ENCODE data around the gene C1GALT1C1L. TPM values are rescaled to one million over a fixed set of nuclear protein-coding genes. Genes with fewer than 3 reads are reported as not detected.
"Not testable (repeated sequence)": the region's sequence is repeated elsewhere in the genome, so short reads cannot be mapped to it uniquely, and the experiment has no call there.

C1GALT1C1L gene
- total RNA-seq, 2 donors from 2014 or later: 1.3 to 1.4 TPM

DNA sequence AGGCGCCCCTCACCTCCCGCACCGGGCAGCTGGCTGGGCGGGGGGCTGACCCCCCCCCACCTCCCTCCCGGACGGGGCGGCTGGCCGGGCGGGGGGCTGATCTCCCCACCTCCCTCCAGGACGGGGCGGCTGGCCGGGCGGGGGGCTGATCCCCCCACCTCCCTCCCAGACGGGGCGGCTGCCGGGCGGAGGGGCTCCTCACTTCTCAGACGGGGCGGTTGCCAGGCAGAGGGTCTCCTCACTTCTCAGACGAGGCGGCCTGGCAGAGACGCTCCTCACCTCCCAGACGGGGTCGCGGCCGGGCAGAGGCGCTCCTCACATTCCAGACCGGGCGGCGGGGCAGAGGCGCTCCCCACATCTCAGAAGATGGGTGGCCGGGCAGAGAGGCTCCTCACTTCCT is 1.6 kb upstream of the C1GALT1C1L start:
- intact Hi-C loops (cut with DNase I): loop anchor here in 1 of 2 donors (10.0 kb wide), 1 partner anchor 63 kb away; no protein-coding TSS in a partner anchor
- not testable (repeated sequence) for DNase-seq (ENCODE audit: low spot score)

DNA sequence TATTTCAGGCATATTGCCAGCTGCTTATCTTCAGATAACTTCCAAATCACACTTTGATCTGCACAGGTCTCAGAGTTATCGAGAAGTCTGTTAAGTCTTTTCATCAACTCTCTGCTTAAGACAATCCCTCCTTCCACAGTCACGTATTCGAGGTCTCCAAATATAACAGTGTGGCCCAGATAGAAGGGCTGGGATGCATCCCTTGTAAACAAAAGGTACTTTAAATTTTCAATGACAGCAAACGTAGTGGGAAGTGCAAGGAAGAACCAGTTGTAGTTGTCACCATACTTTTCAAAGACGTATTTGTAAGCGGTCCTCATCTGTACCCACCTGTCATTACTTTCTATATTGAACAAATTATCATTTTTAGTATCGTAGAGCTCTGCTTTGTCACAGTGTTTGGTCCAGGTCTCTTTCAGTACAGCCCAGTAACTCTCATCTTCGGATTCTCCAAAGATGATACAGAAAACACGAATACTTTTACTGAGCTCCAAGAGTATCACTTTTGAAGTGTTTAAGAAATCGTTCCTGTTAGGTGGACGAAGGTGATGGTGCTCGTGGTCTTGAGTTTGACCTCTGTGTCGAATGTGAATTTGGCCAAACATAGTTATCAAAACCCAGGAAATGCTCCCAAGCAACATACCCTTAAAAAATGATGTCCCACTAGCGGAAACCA is 445 bp downstream of the C1GALT1C1L start:
- intact Hi-C loops (cut with DNase I): loop anchor here in 1 of 2 donors (10.0 kb wide), 1 partner anchor 61 kb away; no protein-coding TSS in a partner anchor
- DNase-seq (ENCODE audit: low spot score): no peak

DNA sequence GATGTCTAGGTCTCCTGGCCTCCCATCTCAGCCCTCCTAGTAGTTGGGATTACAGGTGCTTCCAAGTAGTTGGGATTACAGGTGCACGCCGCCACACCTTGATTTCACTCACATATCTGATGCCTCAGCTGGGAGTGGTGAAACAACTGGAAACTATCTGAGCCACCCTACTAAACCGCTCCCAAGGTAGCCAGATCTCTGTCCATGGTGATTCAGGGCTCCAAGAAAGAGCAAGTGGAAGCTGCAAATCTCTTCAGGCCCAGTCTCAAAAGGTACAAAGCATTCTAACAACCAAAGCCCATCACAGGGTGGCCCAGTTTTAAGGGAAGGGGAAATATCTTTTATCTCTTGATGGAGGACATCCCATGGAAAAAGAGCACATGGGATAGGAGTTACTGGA is 19.0 kb downstream of the C1GALT1C1L start:
- intact Hi-C loops (cut with DNase I): no loop called here
- DNase-seq (ENCODE audit: low spot score): no peak

DNA sequence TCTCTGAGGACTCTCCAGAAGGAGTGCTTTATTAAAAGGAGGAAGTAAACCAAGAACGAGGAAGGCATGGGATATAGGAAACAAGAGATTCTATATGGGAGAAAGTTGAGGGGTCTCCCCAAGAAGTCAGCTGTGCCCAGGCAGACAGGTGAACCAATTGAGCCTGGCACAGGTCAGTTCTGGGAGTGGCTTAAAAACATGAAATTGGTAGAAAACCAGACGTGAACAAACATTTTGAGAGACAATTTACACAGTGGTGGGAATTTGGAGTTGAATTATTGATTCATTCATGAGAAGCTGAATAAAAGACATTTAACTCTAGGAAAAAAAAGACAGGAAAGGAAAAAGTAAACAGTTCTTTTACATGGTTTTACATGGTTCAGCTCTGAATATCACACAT is 22.7 kb downstream of the C1GALT1C1L start:
- intact Hi-C loops (cut with DNase I): no loop called here
- DNase-seq (ENCODE audit: low spot score): no peak

DNA sequence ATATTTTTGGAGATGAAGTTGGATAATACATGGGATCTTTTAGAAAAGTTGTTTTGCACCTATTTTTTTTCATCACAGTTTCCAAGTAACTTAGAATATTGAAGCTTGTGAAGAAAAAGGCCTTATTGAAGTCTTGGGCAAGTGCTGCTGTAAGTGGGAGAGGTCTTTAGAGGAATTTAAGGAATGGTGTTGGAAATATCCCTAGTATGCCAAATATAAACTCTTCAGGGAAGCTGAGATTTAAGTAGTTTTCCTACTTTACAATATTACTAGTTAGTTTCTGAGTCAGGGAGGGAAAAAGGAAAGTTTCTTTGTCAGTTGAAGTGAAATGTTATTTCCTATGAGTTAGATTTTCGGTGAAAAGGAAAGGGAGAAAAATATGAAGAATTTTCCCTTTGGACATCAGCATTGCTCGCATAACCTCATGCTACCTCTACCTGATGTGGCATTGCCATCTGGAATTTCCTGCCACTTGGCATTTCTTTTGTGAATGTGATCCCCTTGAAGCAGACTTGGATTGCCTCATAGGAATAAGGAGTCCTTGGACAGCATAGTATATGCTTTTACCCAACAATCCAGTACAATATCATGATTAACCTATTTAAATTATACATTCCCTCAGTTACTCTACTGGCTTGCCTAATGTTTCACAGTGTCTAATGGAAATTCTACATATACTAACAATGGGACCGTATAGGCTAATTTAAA is 27.1 kb downstream of the C1GALT1C1L start:
- no peak for DNase-seq (ENCODE audit: low spot score)

DNA sequence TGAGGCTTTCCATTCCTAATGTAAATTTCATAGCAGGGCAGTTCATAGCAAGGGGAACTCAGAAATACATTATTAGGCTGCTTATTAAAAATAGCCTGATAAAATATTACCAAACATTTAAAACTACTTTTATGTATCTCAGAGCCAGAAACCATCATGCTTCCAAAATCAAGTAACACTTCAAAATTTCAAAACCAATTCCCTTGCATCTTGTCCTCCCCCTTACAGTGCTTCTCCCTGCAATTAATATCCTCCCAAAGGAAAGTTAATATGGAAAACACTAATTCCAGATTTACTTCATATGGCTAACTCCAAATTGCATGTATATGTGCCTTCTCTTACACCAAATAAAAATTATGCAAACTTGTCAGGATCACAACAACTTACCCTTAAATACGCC is 32.5 kb downstream of the C1GALT1C1L start:
- intact Hi-C loops (cut with DNase I): no loop called here
- no peak for DNase-seq (ENCODE audit: low spot score)

More for the DNA sequence above, 27.1 kb downstream of the C1GALT1C1L start:
- intact Hi-C loops (cut with DNase I): no loop called here

DNA sequence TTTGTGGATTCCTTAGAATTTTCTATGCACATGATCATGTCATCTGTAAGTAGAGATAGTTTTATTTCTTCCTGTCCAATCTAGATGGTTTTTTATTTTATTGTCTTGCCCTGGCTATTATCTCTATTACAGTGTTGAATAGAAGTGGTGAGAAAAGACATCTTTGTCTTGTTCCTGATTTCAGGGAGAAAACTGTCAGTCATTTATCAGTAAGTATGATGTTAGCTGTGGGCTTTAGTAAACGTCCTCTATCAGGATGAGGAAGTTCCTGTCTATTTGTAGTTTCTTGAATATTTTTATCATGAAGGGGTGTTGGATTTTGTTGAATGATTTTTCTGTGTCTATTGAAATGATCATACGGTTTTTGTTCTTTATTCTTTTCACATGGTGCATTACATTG is 33.9 kb downstream of the C1GALT1C1L start:
- DNase-seq (ENCODE audit: low spot score): no peak
- intact Hi-C loops (cut with DNase I): no loop called here

DNA sequence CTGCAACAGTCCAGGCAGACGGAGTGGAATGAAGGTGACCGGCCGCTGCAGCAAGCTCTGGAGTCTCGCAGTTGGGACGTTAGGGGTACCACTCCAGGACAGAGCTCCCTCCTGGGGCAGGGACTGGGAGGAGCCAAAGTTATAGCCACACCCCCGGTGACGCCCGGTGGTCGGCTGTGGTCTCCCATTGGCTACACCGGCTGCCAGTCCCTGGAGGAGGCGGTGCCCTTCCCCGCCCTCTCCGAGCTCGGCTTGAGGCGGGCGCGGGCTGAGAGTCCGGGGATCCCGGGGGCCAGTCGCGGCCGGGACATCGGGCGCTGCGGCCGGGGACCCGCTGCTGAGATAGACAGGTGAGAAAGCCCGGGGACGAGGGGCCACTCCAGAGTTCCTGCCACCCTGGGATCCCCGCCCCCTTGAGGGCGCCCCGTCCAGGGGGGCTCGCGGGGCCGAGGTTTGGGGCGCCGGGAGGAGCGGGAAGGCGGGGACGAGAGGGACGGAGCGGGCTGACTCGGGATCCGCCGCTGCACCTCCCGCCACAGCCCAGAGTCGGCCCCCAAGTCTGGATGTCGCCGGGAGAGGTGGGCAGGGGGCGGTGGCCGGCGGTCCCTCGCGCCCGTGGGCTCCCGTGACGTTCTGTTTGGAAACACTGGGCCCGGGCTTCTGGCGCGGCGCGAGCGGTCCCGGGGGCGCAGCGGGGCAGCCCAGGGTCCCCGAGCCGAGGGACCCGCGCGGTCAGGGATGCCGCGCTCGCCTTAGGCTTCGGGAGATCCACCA is 39.0 kb downstream of the C1GALT1C1L start, which contains the start of gene PLEKHH2:
TSS of gene PLEKHH2 (plus strand) at position 231 of the 774 bp plus-strand sequence. CDS start 7,414 bp downstream, outside the sequence.
- peak; percentile 97 for DNase-seq (ENCODE audit: low spot score)
- intact Hi-C loops (cut with DNase I): no loop called here

DNA sequence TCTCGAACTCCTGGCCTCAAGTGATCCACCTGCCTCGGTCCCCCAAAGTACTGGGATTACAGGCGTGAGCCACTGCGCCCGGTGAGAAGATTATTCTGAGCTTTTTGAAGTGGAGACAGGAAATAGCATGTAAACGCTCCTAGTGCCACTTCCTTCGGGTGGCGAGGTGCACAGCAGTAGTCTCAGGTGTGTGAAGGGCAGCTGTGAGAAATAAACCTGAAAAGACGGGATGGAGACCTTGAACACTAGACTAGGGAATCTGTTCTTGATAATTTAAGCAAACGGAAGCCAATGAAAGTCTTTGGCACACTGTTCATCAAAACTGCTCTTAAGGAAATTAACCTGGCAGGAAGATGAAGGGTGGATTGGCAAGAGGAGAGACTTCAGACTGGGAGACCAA is 39.6 kb downstream of the C1GALT1C1L start:
- intact Hi-C loops (cut with DNase I): no loop called here
- no peak for DNase-seq (ENCODE audit: low spot score)

DNA sequence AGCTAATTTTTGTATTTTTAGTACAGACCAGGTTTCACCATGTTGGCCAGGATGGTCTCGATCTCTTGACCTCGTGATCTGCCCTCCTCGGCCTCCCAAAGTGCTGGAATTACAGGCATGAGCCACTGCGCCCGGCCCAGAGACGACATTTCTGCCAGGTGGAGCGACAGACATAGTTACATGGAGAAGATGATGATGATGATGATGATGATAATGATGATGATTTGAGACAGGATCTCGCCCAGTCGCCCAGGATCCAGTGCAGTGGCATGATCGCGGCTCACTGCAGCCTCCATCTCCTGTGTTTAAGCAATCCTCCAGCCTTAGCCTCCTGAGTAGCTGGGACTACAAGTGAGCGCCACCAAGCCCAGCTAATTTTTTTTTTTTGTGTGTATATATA is 40.1 kb downstream of the C1GALT1C1L start:
- intact Hi-C loops (cut with DNase I); DNase-seq (ENCODE audit: low spot score): not testable (repeated sequence)

DNA sequence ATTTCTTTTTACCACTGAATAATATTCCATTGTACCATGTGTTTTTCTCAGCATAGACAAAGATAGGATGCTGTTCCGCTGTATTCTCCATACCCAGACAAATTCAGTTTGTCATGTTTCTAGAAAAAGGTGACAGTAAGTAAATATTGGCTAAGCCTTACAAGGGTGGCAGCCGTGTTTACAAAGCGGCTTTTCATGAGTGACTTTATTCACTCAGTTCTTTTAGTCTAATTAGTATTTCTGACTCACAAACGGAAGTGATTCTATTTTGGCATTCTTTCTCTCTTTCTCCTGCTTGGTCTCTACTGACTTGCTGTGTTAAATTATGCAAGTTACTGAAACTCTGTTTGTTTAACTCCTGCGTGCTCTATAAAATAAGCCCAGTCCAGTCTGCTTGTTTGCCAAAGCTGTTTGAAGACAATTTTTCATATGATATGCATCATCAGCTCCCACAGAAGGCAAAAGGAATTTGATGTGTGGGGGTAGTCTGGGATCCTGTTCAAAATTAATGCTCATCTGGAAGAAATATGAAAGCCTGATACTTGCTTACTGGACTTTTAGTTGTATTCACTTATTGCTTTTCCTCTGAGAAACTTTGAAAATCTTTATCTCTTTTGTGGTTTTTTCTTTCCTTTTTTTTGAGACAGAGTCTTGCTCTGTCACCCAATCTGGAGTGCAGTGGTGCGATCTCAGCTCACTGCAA is 41.5 kb downstream of the C1GALT1C1L start:
- no peak for DNase-seq (ENCODE audit: low spot score)

DNA sequence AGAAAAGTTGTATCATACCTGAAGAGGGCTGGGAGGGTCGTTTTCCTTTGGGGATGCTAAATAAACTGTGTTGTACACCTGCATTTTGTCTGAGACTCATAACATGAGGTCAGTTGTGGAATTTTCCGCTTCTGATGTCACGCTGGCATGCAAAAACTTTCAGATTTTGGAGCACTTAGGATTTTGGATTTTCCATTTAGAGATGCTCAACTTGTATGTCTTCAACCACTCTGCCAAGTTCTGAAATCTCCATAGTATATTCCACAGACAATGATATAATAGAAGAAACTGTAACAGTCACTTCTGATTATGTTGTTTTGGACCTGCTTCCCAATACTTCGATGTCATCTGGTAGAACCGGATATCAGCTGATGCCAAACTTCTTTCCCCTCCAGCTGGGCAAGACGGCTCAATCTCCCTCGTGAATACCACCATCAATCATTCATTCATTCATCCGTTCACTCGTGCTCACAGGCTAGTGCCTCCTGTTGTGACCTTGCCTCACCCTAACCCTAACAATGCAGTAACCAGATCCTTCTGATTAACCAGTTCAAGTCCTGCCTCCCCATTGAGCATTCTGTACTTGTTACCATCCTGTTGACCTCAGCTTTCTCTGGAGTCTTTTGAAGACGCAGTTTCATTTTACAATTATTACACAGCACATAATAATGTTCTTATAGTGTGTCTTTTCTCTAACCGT is 44.5 kb downstream of the C1GALT1C1L start:
- intact Hi-C loops (cut with DNase I): no loop called here
- no peak for DNase-seq (ENCODE audit: low spot score)

More for the DNA sequence above, 41.5 kb downstream of the C1GALT1C1L start:
- intact Hi-C loops (cut with DNase I): no loop called here

Other genes starting within 250 kb of the C1GALT1C1L start
- gene THADA, start 80.4 kb downstream of the C1GALT1C1L start, total RNA-seq: 10 to 100 TPM; 29.9 to 30.7 TPM
- 10 to 100 TPM; 19.9 to 22.8 TPM for gene PLEKHH2, start 39.2 kb downstream of the C1GALT1C1L start, total RNA-seq
- 10 to 100 TPM in 1 of 2 donors, 1 to 10 TPM in 1; 9.2 to 18.3 TPM for gene DYNC2LI1, start 97.6 kb upstream of the C1GALT1C1L start, total RNA-seq
- not detected for gene ABCG5, start 162.4 kb upstream of the C1GALT1C1L start, total RNA-seq
- gene ABCG8, start 162.5 kb upstream of the C1GALT1C1L start, total RNA-seq: not detected

All from posterior vena cava (tissue), 2 donors.